ENCODE results near the gene FIS1. TPM values are rescaled to one million over a fixed set of nuclear protein-coding genes. Genes with fewer than 3 reads are reported as not detected.

FIS1 gene
- total and polyA plus RNA-seq, 7 donors: 239 to 368 (median 263) TPM

DNA sequence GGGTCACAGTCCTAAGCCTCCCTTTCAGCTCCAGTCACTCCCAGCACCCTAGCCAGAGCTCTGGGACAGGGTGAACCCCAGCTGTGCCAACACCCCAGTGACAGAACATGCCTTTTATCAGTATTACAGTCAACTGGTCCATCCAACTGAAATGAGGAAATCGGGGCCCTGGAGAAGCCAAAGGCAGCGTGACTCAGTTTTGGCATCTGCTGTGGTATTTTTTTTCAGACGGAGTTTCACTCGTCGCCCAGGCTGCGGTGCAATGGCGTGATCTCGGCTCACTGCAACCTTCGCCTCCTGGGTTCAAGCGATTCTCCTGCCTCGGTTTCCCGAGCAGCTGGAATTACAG is 3.9 kb downstream of the FIS1 start:
- no peak overlapping the region for H3K4me3 ChIP-seq
- H3K9me3 ChIP-seq: no peaks in the 10 kb centered on the region
- H3K4me1 ChIP-seq: peaks cover 48% of the 10 kb centered on the region
- intact Hi-C loops (cut with DNase I): loop anchor here in 1 of 2 donors (10.0 kb wide), 1 partner anchor 356 kb away; the partner anchor contains the start of gene UFSP1
- ATAC-seq (no peak), DNase-seq (no peak)
- WGBS, 3 donors: 71 to 82% (median 73%) methylated on average over 12 of the region's 12 CpGs
- H3K27me3 ChIP-seq (ENCODE audit: insufficient read depth in 3 of 3, low read length in 2 of 3): no peaks in the 10 kb centered on the region
- peak overlapping the region; percentile 99 for H3K27ac ChIP-seq
- TF ChIP-seq, protein P1, sequence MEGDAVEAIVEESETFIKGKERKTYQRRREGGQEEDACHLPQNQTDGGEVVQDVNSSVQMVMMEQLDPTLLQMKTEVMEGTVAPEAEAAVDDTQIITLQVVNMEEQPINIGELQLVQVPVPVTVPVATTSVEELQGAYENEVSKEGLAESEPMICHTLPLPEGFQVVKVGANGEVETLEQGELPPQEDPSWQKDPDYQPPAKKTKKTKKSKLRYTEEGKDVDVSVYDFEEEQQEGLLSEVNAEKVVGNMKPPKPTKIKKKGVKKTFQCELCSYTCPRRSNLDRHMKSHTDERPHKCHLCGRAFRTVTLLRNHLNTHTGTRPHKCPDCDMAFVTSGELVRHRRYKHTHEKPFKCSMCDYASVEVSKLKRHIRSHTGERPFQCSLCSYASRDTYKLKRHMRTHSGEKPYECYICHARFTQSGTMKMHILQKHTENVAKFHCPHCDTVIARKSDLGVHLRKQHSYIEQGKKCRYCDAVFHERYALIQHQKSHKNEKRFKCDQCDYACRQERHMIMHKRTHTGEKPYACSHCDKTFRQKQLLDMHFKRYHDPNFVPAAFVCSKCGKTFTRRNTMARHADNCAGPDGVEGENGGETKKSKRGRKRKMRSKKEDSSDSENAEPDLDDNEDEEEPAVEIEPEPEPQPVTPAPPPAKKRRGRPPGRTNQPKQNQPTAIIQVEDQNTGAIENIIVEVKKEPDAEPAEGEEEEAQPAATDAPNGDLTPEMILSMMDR (IDR thresholded peaks at IDR 0.05): no peak
- peaks cover 3 to 41% of the 10 kb centered on the region in 2 donors for H3K36me3 ChIP-seq (ENCODE audit: insufficient read depth in 1 of 2, low read depth in 1 of 2)

- no peak overlapping the region for H3K4me3 ChIP-seq
- WGBS, 3 donors: 87 to 93% (median 90%) methylated on average over 32 of the region's 32 CpGs
- TF ChIP-seq, protein P1 (IDR thresholded peaks at IDR 0.05): no peak
- peaks cover 3 to 41% of the 10 kb centered on the region in 2 donors for H3K36me3 ChIP-seq (ENCODE audit: insufficient read depth in 1 of 2, low read depth in 1 of 2)
- DNase-seq (no peak), ATAC-seq (no peak)
- H3K9me3 ChIP-seq: no peaks in the 10 kb centered on the region
- intact Hi-C loops (cut with DNase I): loop anchor here in 1 of 2 donors (10.0 kb wide), 1 partner anchor 356 kb away; the partner anchor contains the start of gene UFSP1
- H3K27ac ChIP-seq: peak overlapping the region; percentile 99
- peaks cover 42% of the 10 kb centered on the region for H3K4me1 ChIP-seq
- H3K27me3 ChIP-seq (ENCODE audit: insufficient read depth in 3 of 3, low read length in 2 of 3): no peaks in the 10 kb centered on the region
These were observed 4.5 kb downstream of the FIS1 start for GRCh38 chr7:101240226-101241014.

DNA sequence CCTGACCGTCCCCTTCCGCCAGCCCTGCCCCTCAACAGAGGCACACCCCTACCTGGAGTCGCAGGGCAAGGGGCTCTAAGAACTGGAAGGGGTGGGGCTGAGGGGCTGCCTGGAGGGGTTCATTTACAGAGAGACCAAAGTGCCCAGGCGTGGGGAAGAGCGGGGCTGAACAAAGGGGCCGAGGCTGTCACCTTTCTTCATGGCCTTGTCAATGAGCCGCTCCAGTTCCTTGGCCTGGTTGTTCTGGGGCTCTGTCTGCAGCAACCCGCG is 5.0 kb downstream of the FIS1 start:
- H3K36me3 ChIP-seq (ENCODE audit: insufficient read depth in 1 of 2, low read depth in 1 of 2): peaks cover 3 to 41% of the 10 kb centered on the region in 2 donors
- ATAC-seq (no peak), DNase-seq (no peak)
- WGBS, 3 donors: 85 to 90% (median 89%) methylated on average over 8 to 9 of the region's 9 CpGs
- no peaks in the 10 kb centered on the region for H3K27me3 ChIP-seq (ENCODE audit: insufficient read depth in 3 of 3, low read length in 2 of 3)
- intact Hi-C loops (cut with DNase I): loop anchor here in 1 of 2 donors (2.0 to 10.0 kb wide), 2 partner anchors 17 to 355 kb away; partner anchors contain the start of gene UFSP1
- TF ChIP-seq, protein P1 (IDR thresholded peaks at IDR 0.05): no peak
- peaks cover 39% of the 10 kb centered on the region for H3K4me1 ChIP-seq
- no peaks in the 10 kb centered on the region for H3K9me3 ChIP-seq
- H3K27ac ChIP-seq: no peak overlapping the region
- H3K4me3 ChIP-seq: no peak overlapping the region

DNA sequence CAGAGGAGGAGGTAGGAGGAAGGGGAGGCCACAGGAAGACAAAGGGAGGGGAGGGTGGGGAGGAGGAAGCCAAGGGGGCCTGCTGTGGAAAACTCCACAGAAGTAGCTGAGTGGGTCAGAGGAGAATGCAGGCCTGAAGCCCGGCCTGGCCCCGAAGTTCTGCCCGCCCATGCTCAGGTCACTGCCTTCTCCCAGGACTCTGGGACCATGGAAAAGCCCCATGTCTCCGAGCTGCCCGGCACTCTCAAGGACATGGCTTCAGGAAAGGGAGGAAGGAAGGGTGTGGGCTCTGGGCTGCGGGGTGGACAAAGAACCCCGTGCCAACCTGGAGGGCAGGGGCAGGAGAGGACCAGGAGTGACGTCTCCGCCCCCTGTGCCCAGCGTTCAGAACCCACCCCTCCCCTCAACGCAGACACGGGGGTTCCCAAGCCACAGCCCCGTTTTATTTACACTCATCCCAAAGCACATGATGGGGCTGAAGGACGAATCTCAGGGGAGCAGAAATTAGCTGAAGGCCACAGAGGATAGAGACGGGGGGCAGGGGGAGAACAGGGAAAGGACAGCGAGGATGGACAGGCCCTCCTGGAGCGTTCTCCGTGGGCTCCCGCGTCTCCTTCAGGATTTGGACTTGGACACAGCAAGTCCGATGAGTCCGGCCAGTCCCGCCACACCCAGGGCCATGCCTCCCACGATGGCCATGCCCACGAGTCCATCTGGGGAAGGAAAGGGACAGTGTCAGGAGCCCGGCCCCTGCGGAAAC is 5.5 kb downstream of the FIS1 start:
- peaks cover 3 to 41% of the 10 kb centered on the region in 2 donors for H3K36me3 ChIP-seq (ENCODE audit: insufficient read depth in 1 of 2, low read depth in 1 of 2)

More for the DNA sequence above, 5.5 kb downstream of the FIS1 start:
- DNase-seq (no peak), ATAC-seq (no peak)
- intact Hi-C loops (cut with DNase I): loop anchor here in 1 of 2 donors (2.0 kb wide), 1 partner anchor 17 kb away; no protein-coding TSS in a partner anchor
- Histone ChIP-seq H3K9me3 (no peaks in the 10 kb centered on the region), H3K4me1 (peaks cover 39% of the 10 kb centered on the region), H3K4me3 (no peak overlapping the region), H3K27me3 (ENCODE audit: insufficient read depth in 3 of 3, low read length in 2 of 3) (no peaks in the 10 kb centered on the region), H3K27ac (peak overlapping the region; percentile 58)
- TF ChIP-seq, protein P1 (IDR thresholded peaks at IDR 0.05): no peak
- WGBS, 3 donors: 64 to 74% (median 69%) methylated on average over 24 to 27 of the region's 27 CpGs
